ENCODE measurements around the gene YTHDF1.

The YTHDF1 gene

GRCh38 chr20:63234693-63235398, 18.9 kb upstream of the YTHDF1 start:
- no peak overlapping the region for H3K4me3 ChIP-seq (ENCODE audit: low read depth, low read length)
- TF ChIP-seq CTCF (IDR thresholded peaks at IDR 0.05; ENCODE audit: low read depth, low read length) = no peak

GRCh38 chr20:63233924-63234323, 18.0 kb upstream of the YTHDF1 start:
- H3K4me3 ChIP-seq (ENCODE audit: low read depth, low read length) = no peak overlapping the region
- TF ChIP-seq CTCF (IDR thresholded peaks at IDR 0.05; ENCODE audit: low read depth, low read length) = no peak

GRCh38 chr20:63233061-63233344, 17.1 kb upstream of the YTHDF1 start:
- TF ChIP-seq CTCF (IDR thresholded peaks at IDR 0.05; ENCODE audit: low read depth, low read length) = no peak
- no peak overlapping the region for H3K4me3 ChIP-seq (ENCODE audit: low read depth, low read length)

- H3K4me3 ChIP-seq (ENCODE audit: low read depth, low read length) = peak overlapping the region; percentile 36
- no peak for TF ChIP-seq CTCF (IDR thresholded peaks at IDR 0.05; ENCODE audit: low read depth, low read length)
Observed at GRCh38 chr20:63232235-63233060, 16.5 kb upstream of the YTHDF1 start.

- peak; percentile 35; the same call in 1 of the 2 replicates for TF ChIP-seq CTCF (IDR thresholded peaks at IDR 0.05; ENCODE audit: low read depth, low read length)
- no peak overlapping the region for H3K4me3 ChIP-seq (ENCODE audit: low read depth, low read length)
Observed at GRCh38 chr20:63230800-63231268, 14.9 kb upstream of the YTHDF1 start.

GRCh38 chr20:63228806-63229205, 12.9 kb upstream of the YTHDF1 start:
- no peak for TF ChIP-seq CTCF (IDR thresholded peaks at IDR 0.05; ENCODE audit: low read depth, low read length)
- H3K4me3 ChIP-seq (ENCODE audit: low read depth, low read length) = no peak overlapping the region

- no peak for TF ChIP-seq CTCF (IDR thresholded peaks at IDR 0.05; ENCODE audit: low read depth, low read length)
- H3K4me3 ChIP-seq (ENCODE audit: low read depth, low read length) = no peak overlapping the region
Observed at GRCh38 chr20:63227260-63227659, 11.3 kb upstream of the YTHDF1 start.
